CD8-positive, alpha-beta memory T cell (primary cell): ENCODE results near the gene OST4. TPM values are rescaled to one million over a fixed set of nuclear protein-coding genes. Genes with fewer than 3 reads are reported as not detected.

Experiments used
- CTCF ChIA-PET: fragments of 350-600 bp; sonication (Branson Sonifier 250); formaldehyde crosslinking; loops from one replicate; lab custom pipeline; 2021; ENCODE audit warnings: antibody characterized with exemption; lab: Charles Lee
- POLR2A ChIA-PET: fragments of 350-600 bp; sonication (Branson Sonifier 250); formaldehyde crosslinking; loops from one replicate; lab custom pipeline; 2021; ENCODE audit warnings: antibody characterized with exemption; lab: Charles Lee
- DNase-seq, 5 donors: peaks; one replicate each; pipeline versions ENCODE4 v3.0.0 to v3.0.0-alpha.2; 2020 to 2022; ENCODE audit warnings: mixed read lengths in 1 of 5
- H3K27ac ChIP-seq: one replicate; pipeline ENCODE4 v1.7.0; 2013; ENCODE audit warnings: low read depth, mild to moderate bottlenecking, low read length, moderate library complexity
- H3K27me3 ChIP-seq: 2 replicates; pipeline ENCODE4 v1.7.0; 2013; ENCODE audit warnings: low read length, mild to moderate bottlenecking; ENCODE audit not compliant: insufficient read depth, poor library complexity, severe bottlenecking
- H3K36me3 ChIP-seq: 2 replicates; pipeline ENCODE4 v1.7.0; 2013; ENCODE audit warnings: mild to moderate bottlenecking, low read length, moderate library complexity; ENCODE audit not compliant: insufficient read depth
- H3K4me1 ChIP-seq: 2 replicates; pipeline ENCODE4 v1.7.0; 2013; ENCODE audit warnings: mild to moderate bottlenecking, low read length, moderate library complexity; ENCODE audit not compliant: insufficient read depth
- H3K4me3 ChIP-seq: 2 replicates; pipeline ENCODE4 v1.7.0; 2013; ENCODE audit warnings: mild to moderate bottlenecking, low read length
- H3K9me3 ChIP-seq: 2 replicates; pipeline ENCODE4 v1.7.0; 2013; ENCODE audit warnings: mild to moderate bottlenecking, low read length
- H3K27ac Mint-ChIP-seq, 8 donors: one replicate each; pipeline ENCODE4 v1.8.0; 2020 to 2021; ENCODE audit warnings: mixed read lengths in 8 of 8, mild to moderate bottlenecking in 6 of 8, inconsistent platforms in 3 of 8, moderate library complexity in 3 of 8
- H3K27me3 Mint-ChIP-seq, 2 donors: one replicate each; pipeline ENCODE4 v1.8.0; 2020 to 2021; ENCODE audit warnings: mixed read lengths in 2 of 2, mild to moderate bottlenecking in 1 of 2, moderate library complexity in 1 of 2
- H3K36me3 Mint-ChIP-seq, 3 donors: one replicate each; pipeline ENCODE4 v1.8.0; 2020 to 2021; ENCODE audit warnings: mixed read lengths in 3 of 3, inconsistent platforms in 1 of 3, mild to moderate bottlenecking in 1 of 3
- H3K4me1 Mint-ChIP-seq, 3 donors: one replicate each; pipeline ENCODE4 v1.8.0; 2020 to 2021; ENCODE audit warnings: mixed read lengths in 3 of 3, inconsistent platforms in 1 of 3, mild to moderate bottlenecking in 1 of 3
- H3K4me3 Mint-ChIP-seq, 7 donors: one replicate each; pipeline ENCODE4 v1.8.0; 2020 to 2021; ENCODE audit warnings: mixed read lengths in 7 of 7, mild to moderate bottlenecking in 6 of 7, moderate library complexity in 4 of 7, inconsistent platforms in 2 of 7
- H3K9me3 Mint-ChIP-seq, 5 donors: one replicate each; pipeline ENCODE4 v1.8.0; 2020 to 2022; ENCODE audit warnings: mixed read lengths in 5 of 5, mild to moderate bottlenecking in 3 of 5, moderate library complexity in 2 of 5, inconsistent platforms in 1 of 5
- polyA plus RNA-seq: library from polyadenylated mRNA; unstranded; fragments of 300-500 nt; fragmentation: Illumina TruSeq; gene quantifications from one replicate; pipeline ENCODE4 v1.2.3, GENCODE V29; 2021
- total RNA-seq, 2 experiments: library from RNA; stranded (reverse); gene quantifications; one replicate each; pipeline ENCODE4 v1.2.3, GENCODE V29; 2021

The OST4 gene
- total and polyA plus RNA-seq, 3 experiments from 2014 or later: 346 to 907 (median 353) TPM

- POLR2A ChIA-PET: no interaction called here
- CTCF ChIA-PET: interaction anchor here (1.2 kb wide), 1 partner anchor 65 kb away, joined by 3 read pairs; no protein-coding TSS in a partner anchor
- peaks cover 5 to 22% (median 22%) of the 10 kb centered on the region in 3 donors for H3K4me1 Mint-ChIP-seq
Measured at GRCh38 chr2:27025861-27026851, 45.3 kb downstream of the OST4 start.

DNA sequence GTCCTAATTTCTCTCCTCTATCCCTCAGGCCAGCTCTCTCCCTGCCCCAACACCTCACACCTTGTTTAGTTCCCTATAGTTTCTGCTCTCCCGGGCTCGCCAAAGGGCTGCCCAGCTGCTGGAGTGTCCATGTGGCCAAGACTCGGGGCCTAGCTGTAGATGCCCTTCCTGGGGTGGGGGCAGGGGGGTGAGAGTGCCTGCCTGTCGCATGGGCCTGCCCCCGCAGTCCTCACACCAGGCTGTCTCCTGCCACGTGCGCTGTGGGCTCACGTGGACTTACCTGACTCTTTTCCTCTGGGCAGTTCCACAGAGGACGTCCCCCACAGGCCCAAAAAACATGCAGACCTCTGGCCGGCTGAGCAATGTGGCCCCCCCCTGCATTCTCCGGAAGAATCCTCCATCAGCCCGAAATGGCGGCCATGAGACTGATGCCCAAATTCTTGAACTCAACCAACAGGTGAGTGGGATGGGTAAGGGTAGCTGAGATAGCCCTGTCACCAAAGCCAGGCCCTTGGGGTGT, 46.1 kb downstream of the OST4 start:
- H3K27ac ChIP-seq: no peak overlapping the region
- ChIA-PET POLR2A (interaction anchor here (0.7 kb wide), 1 partner anchor 24 kb away, joined by 3 read pairs; no protein-coding TSS in a partner anchor), CTCF (interaction anchor here (1.1 to 1.2 kb wide), 2 partner anchors 61 to 64 kb away, joined by 3 read pairs; partner anchors contain the start of gene KHK)
- no peaks in the 10 kb centered on the region for H3K36me3 ChIP-seq
- H3K4me1 Mint-ChIP-seq: peaks cover 2 to 18% (median 14%) of the 10 kb centered on the region in 3 donors
- H3K27me3 Mint-ChIP-seq: no peaks in the 10 kb centered on the region
- no peaks in the 10 kb centered on the region for H3K9me3 Mint-ChIP-seq
- no peaks in the 10 kb centered on the region for H3K27me3 ChIP-seq
- peaks cover 0 to 28% (median 5%) of the 10 kb centered on the region in 3 donors for H3K36me3 Mint-ChIP-seq
- no peaks in the 10 kb centered on the region for H3K9me3 ChIP-seq
- H3K4me1 ChIP-seq: no peaks in the 10 kb centered on the region
- no peak for DNase-seq
- H3K4me3 ChIP-seq: no peak overlapping the region
- H3K4me3 Mint-ChIP-seq: no peak overlapping the region
- H3K27ac Mint-ChIP-seq: peak overlapping the region in 1 of 8 donors; percentile 64

More at GRCh38 chr2:27025861-27026851, 45.3 kb downstream of the OST4 start:
- H3K9me3 Mint-ChIP-seq: no peaks in the 10 kb centered on the region
- no peaks in the 10 kb centered on the region for H3K27me3 ChIP-seq
- no peak overlapping the region for H3K4me3 ChIP-seq
- no peaks in the 10 kb centered on the region for H3K36me3 ChIP-seq
- no peaks in the 10 kb centered on the region for H3K9me3 ChIP-seq
- no peak overlapping the region for H3K4me3 Mint-ChIP-seq
- no peaks in the 10 kb centered on the region for H3K27me3 Mint-ChIP-seq
- H3K36me3 Mint-ChIP-seq: peaks cover 0 to 28% (median 5%) of the 10 kb centered on the region in 3 donors
- H3K27ac ChIP-seq: no peak overlapping the region
- no peaks in the 10 kb centered on the region for H3K4me1 ChIP-seq
- DNase-seq: no peak
- peak overlapping the region in 1 of 8 donors; percentile 64 for H3K27ac Mint-ChIP-seq

- no peaks in the 10 kb centered on the region for H3K9me3 ChIP-seq
- H3K27me3 Mint-ChIP-seq: no peaks in the 10 kb centered on the region
- no peaks in the 10 kb centered on the region for H3K36me3 ChIP-seq
- H3K27me3 ChIP-seq: no peaks in the 10 kb centered on the region
- no peaks in the 10 kb centered on the region for H3K4me1 ChIP-seq
- DNase-seq: no peak
- peaks cover 0 to 13% (median 9%) of the 10 kb centered on the region in 3 donors for H3K4me1 Mint-ChIP-seq
- ChIA-PET CTCF (interaction anchor here (1.1 to 1.2 kb wide), 2 partner anchors 62 to 64 kb away, joined by 3 read pairs; partner anchors contain the start of gene KHK), POLR2A (interaction anchor here (0.7 kb wide), 1 partner anchor 25 kb away, joined by 3 read pairs; no protein-coding TSS in a partner anchor)
- H3K4me3 ChIP-seq: no peak overlapping the region
- H3K4me3 Mint-ChIP-seq: no peak overlapping the region
- no peaks in the 10 kb centered on the region for H3K9me3 Mint-ChIP-seq
- peaks cover 0 to 28% (median 5%) of the 10 kb centered on the region in 3 donors for H3K36me3 Mint-ChIP-seq
- no peak overlapping the region for H3K27ac ChIP-seq
- no peak overlapping the region for H3K27ac Mint-ChIP-seq
Measured at GRCh38 chr2:27024812-27025211, 46.6 kb downstream of the OST4 start.

- CTCF ChIA-PET: no interaction called here
- POLR2A ChIA-PET: no interaction called here
Measured at GRCh38 chr2:27024188-27024587, 47.3 kb downstream of the OST4 start.

DNA sequence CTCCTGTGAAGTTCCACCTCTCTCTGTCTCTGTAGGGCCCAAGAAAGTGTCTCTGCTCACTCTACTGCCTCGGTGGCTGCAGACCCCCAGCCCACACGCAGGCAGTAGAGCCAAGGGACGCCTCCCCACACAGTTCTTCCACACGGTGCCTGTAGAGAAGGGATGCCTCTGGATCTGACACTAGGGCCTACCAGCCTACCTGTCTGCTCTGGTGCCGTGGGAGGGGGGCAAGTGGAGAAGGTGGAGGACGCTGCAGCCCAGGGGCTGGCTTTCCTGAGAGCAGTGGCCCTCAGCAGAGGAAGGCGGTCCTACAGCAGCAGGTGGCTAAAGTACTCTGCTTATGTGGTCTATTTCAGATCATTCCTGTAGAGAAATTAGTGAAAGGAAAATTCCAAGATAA, 47.7 kb downstream of the OST4 start:
- Histone ChIP-seq H3K4me1 (no peaks in the 10 kb centered on the region), H3K36me3 (no peaks in the 10 kb centered on the region), H3K27ac (no peak overlapping the region), H3K9me3 (no peaks in the 10 kb centered on the region), H3K27me3 (no peaks in the 10 kb centered on the region), H3K4me3 (no peak overlapping the region)
- H3K4me3 Mint-ChIP-seq: no peak overlapping the region
- no peak for DNase-seq
- peaks cover 0 to 27% (median 3%) of the 10 kb centered on the region in 3 donors for H3K36me3 Mint-ChIP-seq
- H3K9me3 Mint-ChIP-seq: no peaks in the 10 kb centered on the region
- peaks cover 0 to 4% (median 4%) of the 10 kb centered on the region in 3 donors for H3K4me1 Mint-ChIP-seq
- no peak overlapping the region for H3K27ac Mint-ChIP-seq
- ChIA-PET POLR2A (no interaction called here), CTCF (no interaction called here)
- H3K27me3 Mint-ChIP-seq: no peaks in the 10 kb centered on the region

More at GRCh38 chr2:27024188-27024587, 47.3 kb downstream of the OST4 start:
- peaks cover 0 to 28% (median 3%) of the 10 kb centered on the region in 3 donors for H3K36me3 Mint-ChIP-seq
- Histone ChIP-seq H3K27ac (no peak overlapping the region), H3K9me3 (no peaks in the 10 kb centered on the region), H3K36me3 (no peaks in the 10 kb centered on the region), H3K4me1 (no peaks in the 10 kb centered on the region), H3K4me3 (no peak overlapping the region), H3K27me3 (no peaks in the 10 kb centered on the region)
- no peaks in the 10 kb centered on the region for H3K27me3 Mint-ChIP-seq
- H3K4me3 Mint-ChIP-seq: no peak overlapping the region
- no peak overlapping the region for H3K27ac Mint-ChIP-seq
- peaks cover 0 to 6% (median 4%) of the 10 kb centered on the region in 3 donors for H3K4me1 Mint-ChIP-seq
- no peaks in the 10 kb centered on the region for H3K9me3 Mint-ChIP-seq
- DNase-seq: no peak

DNA sequence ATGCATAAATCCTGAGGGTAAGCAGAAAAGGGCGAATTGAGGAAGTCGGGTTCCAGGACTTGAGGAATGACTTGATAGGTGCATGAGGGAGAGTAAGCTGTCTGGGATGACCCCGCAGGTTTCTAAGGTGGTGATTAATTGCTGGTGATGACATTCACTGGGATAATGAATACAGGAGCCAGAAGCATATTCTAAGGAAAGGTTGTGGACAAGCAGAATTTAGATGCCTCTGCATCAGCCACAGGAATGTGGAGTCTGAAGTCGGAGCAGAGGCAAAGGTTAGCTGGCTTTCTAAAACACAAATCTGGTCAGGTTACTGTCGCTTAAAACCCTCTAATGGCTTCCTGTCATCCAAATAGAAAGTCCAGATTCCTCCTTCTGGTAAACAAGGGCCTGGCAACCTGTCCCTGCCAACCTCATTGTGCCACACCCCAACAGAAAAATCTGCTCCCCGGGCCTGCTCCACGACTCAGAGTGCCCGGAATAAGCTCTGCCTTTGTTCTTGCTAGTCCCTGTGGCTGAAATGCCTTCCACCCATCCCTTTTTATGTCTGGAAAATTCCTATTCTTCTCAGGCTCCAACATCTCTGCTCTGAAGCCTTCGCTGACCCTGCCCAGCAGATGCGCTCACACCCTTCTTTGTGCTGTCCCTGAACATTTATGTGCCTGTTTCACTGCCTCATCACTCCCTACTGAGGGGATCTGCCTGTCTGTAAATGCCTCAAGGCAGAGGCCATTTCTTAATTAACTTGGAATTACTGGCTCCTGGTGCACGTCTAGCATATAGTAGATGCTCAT, 50.0 kb downstream of the OST4 start:
- Histone ChIP-seq H3K36me3 (no peaks in the 10 kb centered on the region), H3K9me3 (no peaks in the 10 kb centered on the region), H3K4me3 (no peak overlapping the region), H3K27me3 (no peaks in the 10 kb centered on the region), H3K27ac (no peak overlapping the region), H3K4me1 (no peaks in the 10 kb centered on the region)
- DNase-seq: no peak
- Mint-ChIP-seq H3K9me3 (no peaks in the 10 kb centered on the region), H3K4me1 (no peaks in the 10 kb centered on the region), H3K36me3 (peaks cover 0 to 20% (median 3%) of the 10 kb centered on the region in 3 donors), H3K4me3 (no peak overlapping the region), H3K27me3 (no peaks in the 10 kb centered on the region), H3K27ac (no peak overlapping the region)
- CTCF ChIA-PET: no interaction called here
- POLR2A ChIA-PET: no interaction called here
